BLaER1 treated with 17β-estradiol and CSF1 and Interleukin-3, amounts not matched to agents 10 nM and 100 nM (cell line): ENCODE measurements around the gene FGF6.

Experiments used
- H3K27ac ChIP-seq, 11 experiments: shearing (Covaris generic); formaldehyde crosslinking; 2 replicates each; pipeline ENCODE4 v1.8.1; 2022
- H3K27me3 ChIP-seq, 11 experiments: shearing (Covaris generic); formaldehyde crosslinking; 2 replicates each; pipeline ENCODE4 v1.8.1; 2022
- H3K36me3 ChIP-seq, 11 experiments: shearing (Covaris generic); formaldehyde crosslinking; 2 replicates each; pipeline ENCODE4 v1.8.1; 2022
- H3K4me1 ChIP-seq, 10 experiments: shearing (Covaris generic); formaldehyde crosslinking; 2 replicates each; pipeline ENCODE4 v1.8.1; 2022
- H3K4me2 ChIP-seq, 11 experiments: shearing (Covaris generic); formaldehyde crosslinking; 2 replicates each; pipeline ENCODE4 v1.8.1; 2022
- H3K4me3 ChIP-seq, 10 experiments: shearing (Covaris generic); formaldehyde crosslinking; 2 replicates each; pipeline ENCODE4 v1.8.1; 2022
- H3K9ac ChIP-seq, 11 experiments: shearing (Covaris generic); formaldehyde crosslinking; 2 replicates each; pipeline ENCODE4 v1.8.1; 2022
- H3K9me3 ChIP-seq, 11 experiments: shearing (Covaris generic); formaldehyde crosslinking; replicated peaks in 1 of 11; 2 replicates each; pipeline ENCODE4 v1.8.1; 2022
- H4K20me1 ChIP-seq, 11 experiments: shearing (Covaris generic); formaldehyde crosslinking; 2 replicates each; pipeline ENCODE4 v1.8.1; 2022
- Cebpa-rat ChIP-seq, 11 experiments: shearing (Covaris generic); IDR thresholded peaks; 2 replicates each; pipeline ENCODE4 v1.8.1; 2022

FGF6 gene

DNA sequence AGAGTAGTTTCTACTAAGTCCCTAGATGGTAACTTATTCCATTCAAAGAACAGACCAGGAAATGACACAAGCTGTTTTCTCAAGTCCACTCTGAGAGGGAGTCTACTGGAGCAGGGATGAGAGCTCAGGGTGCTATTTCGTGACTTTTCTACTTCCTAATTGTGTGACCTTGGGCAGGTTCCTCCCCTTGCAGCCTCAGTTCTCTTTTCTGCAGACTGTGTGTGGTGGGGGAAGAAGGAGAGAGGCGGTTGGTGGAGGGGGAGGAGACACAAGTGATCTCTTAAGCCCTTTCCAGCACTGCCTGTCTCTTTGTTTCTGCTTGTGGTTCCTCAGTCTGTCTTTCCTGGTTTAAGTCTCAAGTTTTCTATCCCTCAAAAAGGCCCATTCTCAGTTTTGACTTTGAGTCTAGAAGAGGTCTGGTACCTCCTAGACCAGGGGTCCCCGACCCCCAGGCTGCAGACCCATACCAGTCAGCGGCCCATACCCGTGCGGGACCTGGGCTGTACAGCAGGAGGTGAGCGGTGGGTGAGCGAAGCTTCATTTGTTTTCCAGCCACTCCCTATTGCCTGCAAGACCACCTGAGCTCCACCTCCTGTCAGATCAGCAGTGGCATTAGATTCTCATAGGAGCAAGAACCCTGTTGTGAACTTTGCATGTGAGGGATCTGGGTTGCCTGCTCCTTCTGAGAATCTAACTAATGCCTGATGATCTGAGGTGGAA lies 10.7 kb downstream of the FGF6 start:
- no peaks in the 10 kb centered on the region for H3K27me3 ChIP-seq
- H3K9ac ChIP-seq: peak overlapping the region in 9 of 11 experiments; percentile 26 to 83 (median 79); a peak in 17 of 22 replicates
- H3K4me3 ChIP-seq: peak overlapping the region in 8 of 10 experiments; percentile 27 to 52 (median 46); a peak in 17 of 20 replicates
- peaks cover 81 to 94% (median 92%) of the 10 kb centered on the region in 10 experiments for H3K4me1 ChIP-seq
- no peaks in the 10 kb centered on the region for H4K20me1 ChIP-seq
- H3K27ac ChIP-seq: peak overlapping the region in 10 of 11 experiments; percentile 29 to 95 (median 92); a peak in 20 of 22 replicates
- no peak for TF ChIP-seq Cebpa-rat (IDR thresholded peaks at IDR 0.05)
- peaks cover 0 to 12% (median 8%) of the 10 kb centered on the region in 11 experiments; a peak in 17 of 22 replicates for H3K9me3 ChIP-seq
- no peaks in the 10 kb centered on the region for H3K36me3 ChIP-seq
- peak overlapping the region; percentile 85 to 96 (median 92) for H3K4me2 ChIP-seq

DNA sequence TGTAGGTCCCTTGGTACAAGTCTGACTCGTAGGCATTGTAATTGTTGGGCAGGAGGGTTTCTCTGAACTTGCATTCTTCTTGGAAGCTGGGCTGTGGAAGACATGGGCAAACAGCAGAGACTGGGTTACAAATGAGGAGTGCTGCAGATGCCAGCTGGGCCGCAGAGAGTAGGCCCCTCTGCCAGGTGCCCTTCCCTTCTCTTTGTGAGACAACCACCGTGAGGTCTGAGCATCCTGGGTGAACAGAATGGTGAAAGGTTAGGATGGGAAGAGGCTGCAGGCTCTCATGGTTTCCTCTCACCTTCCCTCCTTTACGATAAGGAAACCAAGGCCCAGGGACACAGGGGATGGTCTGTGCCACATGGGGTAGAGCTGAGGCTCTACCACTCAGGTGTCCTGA lies 11.3 kb downstream of the FGF6 start:
- Histone ChIP-seq H3K9ac (peak overlapping the region in 9 of 11 experiments; percentile 26 to 83 (median 79); a peak in 17 of 22 replicates), H4K20me1 (no peaks in the 10 kb centered on the region), H3K9me3 (peaks cover 4 to 17% (median 13%) of the 10 kb centered on the region in 11 experiments; a peak in 21 of 22 replicates), H3K27me3 (no peaks in the 10 kb centered on the region), H3K4me3 (peak overlapping the region in 8 of 10 experiments; percentile 8 to 52 (median 38); a peak in 10 of 20 replicates), H3K4me1 (peaks cover 75 to 88% (median 87%) of the 10 kb centered on the region in 10 experiments), H3K4me2 (peak overlapping the region; percentile 85 to 96 (median 92)), H3K36me3 (no peaks in the 10 kb centered on the region), H3K27ac (peak overlapping the region in 9 of 11 experiments; percentile 72 to 95 (median 93); a peak in 18 of 22 replicates)
- no peak for TF ChIP-seq Cebpa-rat (IDR thresholded peaks at IDR 0.05)

DNA sequence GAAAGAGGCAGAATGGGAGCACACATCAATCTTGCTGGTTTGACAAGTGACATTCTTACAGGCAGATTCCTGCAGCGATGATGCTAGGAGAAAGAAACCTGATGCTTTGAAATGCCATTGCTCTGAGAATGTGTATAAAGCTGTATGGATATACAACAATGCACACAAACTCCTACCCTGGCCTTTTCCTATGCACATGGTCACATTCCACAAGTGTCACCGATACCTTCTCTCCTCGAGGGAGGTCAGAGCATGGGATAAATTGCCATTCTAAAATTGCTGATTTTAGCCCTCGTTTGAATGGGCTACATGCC lies 11.9 kb downstream of the FGF6 start:
- Histone ChIP-seq H3K36me3 (no peaks in the 10 kb centered on the region), H3K9me3 (peaks cover 7 to 23% (median 19%) of the 10 kb centered on the region in 11 experiments), H3K4me3 (peak overlapping the region in 6 of 10 experiments; percentile 16 to 52 (median 40); a peak in 7 of 20 replicates), H3K27ac (peak overlapping the region in 9 of 11 experiments; percentile 72 to 95 (median 93); a peak in 18 of 22 replicates), H3K9ac (peak overlapping the region in 9 of 11 experiments; percentile 26 to 83 (median 79); a peak in 17 of 22 replicates), H3K4me1 (peaks cover 69 to 82% (median 81%) of the 10 kb centered on the region in 10 experiments), H3K27me3 (no peaks in the 10 kb centered on the region), H4K20me1 (no peaks in the 10 kb centered on the region), H3K4me2 (peak overlapping the region; percentile 85 to 96 (median 92))
- TF ChIP-seq Cebpa-rat (IDR thresholded peaks at IDR 0.05): no peak

DNA sequence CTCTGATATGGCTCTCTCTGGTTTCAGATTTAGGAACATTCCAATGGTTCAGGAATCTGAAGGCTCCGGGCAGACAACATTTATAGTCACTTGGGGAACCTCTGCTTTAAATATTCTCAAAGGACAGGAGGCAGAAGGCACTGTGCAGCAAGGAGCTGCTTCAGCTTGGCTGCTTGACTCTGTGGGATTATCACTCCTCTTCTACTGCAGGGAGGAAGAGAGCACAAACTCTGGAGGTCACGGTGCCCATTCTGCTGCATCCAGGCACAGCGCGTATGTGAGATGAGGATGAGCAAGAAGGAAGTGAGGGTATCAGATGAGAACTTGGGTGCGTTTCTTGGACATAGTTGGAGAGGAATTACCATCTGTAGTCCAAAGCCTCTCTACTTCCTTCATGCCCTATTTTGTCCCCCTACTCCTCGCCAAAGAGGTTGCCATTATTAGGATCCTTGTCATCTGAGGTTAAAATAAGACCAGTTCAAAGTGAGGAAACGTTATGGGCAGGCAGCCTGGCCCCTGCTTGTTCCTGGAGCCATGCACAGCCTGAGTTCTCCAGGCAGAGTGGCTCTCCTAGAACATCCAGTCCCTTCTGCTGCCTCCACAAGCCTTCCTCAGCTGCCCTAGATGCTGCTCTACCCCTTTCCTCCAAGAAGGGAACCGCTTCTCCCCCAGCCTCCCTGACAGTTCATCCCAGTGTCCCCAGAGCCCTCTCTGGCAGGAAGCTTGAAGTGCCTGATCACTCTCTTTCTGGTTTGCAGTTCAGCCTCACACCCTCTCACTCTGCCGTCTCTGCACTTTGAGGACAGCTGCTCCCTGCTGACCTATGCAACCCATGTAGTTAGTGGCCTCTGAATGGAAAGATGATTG lies 12.5 kb downstream of the FGF6 start:
- no peaks in the 10 kb centered on the region for H4K20me1 ChIP-seq
- peak overlapping the region in 6 of 10 experiments; percentile 16 to 52 (median 40); a peak in 8 of 20 replicates for H3K4me3 ChIP-seq
- peaks cover 63 to 77% (median 75%) of the 10 kb centered on the region in 10 experiments for H3K4me1 ChIP-seq
- peak overlapping the region in 9 of 11 experiments; percentile 72 to 95 (median 93); a peak in 17 of 22 replicates for H3K27ac ChIP-seq
- H3K36me3 ChIP-seq: no peaks in the 10 kb centered on the region
- no peak for TF ChIP-seq Cebpa-rat (IDR thresholded peaks at IDR 0.05)
- peaks cover 8 to 29% (median 23%) of the 10 kb centered on the region in 11 experiments for H3K9me3 ChIP-seq
- H3K9ac ChIP-seq: peak overlapping the region in 8 of 11 experiments; percentile 67 to 83 (median 79); a peak in 16 of 22 replicates
- H3K4me2 ChIP-seq: peak overlapping the region; percentile 85 to 96 (median 92)
- H3K27me3 ChIP-seq: no peaks in the 10 kb centered on the region

DNA sequence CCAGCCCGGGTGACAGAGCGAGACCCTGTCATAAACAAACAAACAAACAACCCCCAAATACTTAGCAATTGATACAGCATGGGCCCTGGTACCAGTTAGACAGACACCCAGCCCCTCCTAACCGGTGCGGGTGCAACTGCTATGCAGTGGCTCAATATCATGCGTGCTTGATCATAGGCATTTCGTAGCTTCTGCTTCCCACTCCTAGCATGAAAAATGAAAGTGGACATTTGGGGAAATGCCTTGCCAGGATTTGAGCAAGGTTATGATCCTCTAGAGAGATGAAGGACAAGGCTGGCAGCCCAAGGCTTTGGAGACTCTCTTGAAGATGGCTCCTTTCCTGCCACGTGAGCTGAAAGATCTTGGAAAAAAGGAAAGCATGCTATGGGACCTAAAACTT lies 13.7 kb downstream of the FGF6 start:
- Histone ChIP-seq H3K9ac (peak overlapping the region in 1 of 11 experiments; percentile 82; a peak in 1 of 22 replicates), H3K4me3 (peak overlapping the region in 2 of 10 experiments; percentile 0 to 3; a peak in 1 of 20 replicates), H3K27me3 (no peaks in the 10 kb centered on the region), H3K27ac (peak overlapping the region in 7 of 11 experiments; percentile 8 to 95 (median 93); a peak in 10 of 22 replicates), H3K4me1 (peaks cover 55 to 71% (median 68%) of the 10 kb centered on the region in 10 experiments), H3K36me3 (no peaks in the 10 kb centered on the region), H3K4me2 (peak overlapping the region; percentile 85 to 96 (median 92)), H4K20me1 (no peaks in the 10 kb centered on the region), H3K9me3 (peaks cover 8 to 39% (median 33%) of the 10 kb centered on the region in 11 experiments)
- TF ChIP-seq Cebpa-rat (IDR thresholded peaks at IDR 0.05): no peak

DNA sequence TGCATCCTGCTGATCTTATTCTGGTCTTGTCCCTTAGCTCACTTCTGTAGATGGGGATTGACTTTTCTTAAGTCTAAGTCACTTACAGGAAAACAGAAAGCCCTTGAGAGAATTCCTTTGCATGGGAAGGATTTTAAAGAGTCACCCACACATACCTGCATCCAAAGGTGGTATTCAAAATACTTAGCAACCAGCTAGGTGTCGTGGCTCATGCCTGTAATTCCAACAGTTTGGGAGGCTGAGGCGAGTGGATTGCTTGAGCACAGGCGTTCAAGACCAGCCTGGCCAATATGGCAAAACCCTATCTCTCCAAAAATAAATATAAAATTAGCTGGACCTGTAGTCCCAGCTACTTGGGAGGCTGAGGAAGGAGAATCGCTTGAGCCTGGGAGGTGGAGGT lies 14.2 kb downstream of the FGF6 start:
- TF ChIP-seq Cebpa-rat (IDR thresholded peaks at IDR 0.05): no peak
- peaks cover 51 to 71% (median 68%) of the 10 kb centered on the region in 10 experiments for H3K4me1 ChIP-seq
- H3K4me2 ChIP-seq: peak overlapping the region; percentile 85 to 96 (median 92)

DNA sequence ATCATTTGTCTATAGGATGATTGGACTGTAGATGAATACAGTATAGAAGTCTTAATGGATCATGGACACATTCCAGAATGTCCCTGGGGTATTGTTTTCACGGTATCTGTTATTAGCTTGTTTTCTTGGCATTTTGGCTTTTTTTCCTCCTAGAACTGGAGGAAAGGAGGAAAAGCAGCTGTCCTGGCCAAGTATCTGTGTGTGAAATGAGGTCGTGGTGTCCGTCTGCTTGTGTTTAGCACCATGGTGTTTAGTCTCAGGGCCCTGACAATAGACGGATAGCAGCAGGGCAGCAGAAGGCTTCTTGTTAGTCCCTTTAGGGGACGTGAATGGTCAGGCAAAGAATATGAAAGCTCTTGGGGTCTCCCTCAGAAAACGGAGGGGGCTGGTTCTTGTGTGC lies 21.2 kb downstream of the FGF6 start:
- no peak overlapping the region for H3K4me3 ChIP-seq
- H3K36me3 ChIP-seq: no peaks in the 10 kb centered on the region
- TF ChIP-seq Cebpa-rat (IDR thresholded peaks at IDR 0.05): no peak
- H3K9me3 ChIP-seq: peaks cover 0 to 29% (median 22%) of the 10 kb centered on the region in 11 experiments; a peak in 18 of 22 replicates
- H3K27me3 ChIP-seq: no peaks in the 10 kb centered on the region
- H3K27ac ChIP-seq: no peak overlapping the region
- H4K20me1 ChIP-seq: no peaks in the 10 kb centered on the region
- H3K9ac ChIP-seq: no peak overlapping the region
- peak overlapping the region in 8 of 11 experiments; percentile 34 to 79 (median 60); a peak in 10 of 22 replicates for H3K4me2 ChIP-seq
- H3K4me1 ChIP-seq: peaks cover 0 to 58% (median 49%) of the 10 kb centered on the region in 10 experiments; a peak in 17 of 20 replicates

More for the DNA sequence above, 14.2 kb downstream of the FGF6 start:
- H3K27me3 ChIP-seq: no peaks in the 10 kb centered on the region
- no peaks in the 10 kb centered on the region for H3K36me3 ChIP-seq
- no peak overlapping the region for H3K9ac ChIP-seq
- peaks cover 8 to 39% (median 33%) of the 10 kb centered on the region in 11 experiments for H3K9me3 ChIP-seq
- H3K4me3 ChIP-seq: 0 out of 20 replicates have a peak overlapping the region, but pooled peaks of 1 of the 10 experiments have one; percentile 0
- H3K27ac ChIP-seq: peak overlapping the region in 6 of 11 experiments; percentile 8 to 95 (median 92); a peak in 7 of 22 replicates
- no peaks in the 10 kb centered on the region for H4K20me1 ChIP-seq

DNA sequence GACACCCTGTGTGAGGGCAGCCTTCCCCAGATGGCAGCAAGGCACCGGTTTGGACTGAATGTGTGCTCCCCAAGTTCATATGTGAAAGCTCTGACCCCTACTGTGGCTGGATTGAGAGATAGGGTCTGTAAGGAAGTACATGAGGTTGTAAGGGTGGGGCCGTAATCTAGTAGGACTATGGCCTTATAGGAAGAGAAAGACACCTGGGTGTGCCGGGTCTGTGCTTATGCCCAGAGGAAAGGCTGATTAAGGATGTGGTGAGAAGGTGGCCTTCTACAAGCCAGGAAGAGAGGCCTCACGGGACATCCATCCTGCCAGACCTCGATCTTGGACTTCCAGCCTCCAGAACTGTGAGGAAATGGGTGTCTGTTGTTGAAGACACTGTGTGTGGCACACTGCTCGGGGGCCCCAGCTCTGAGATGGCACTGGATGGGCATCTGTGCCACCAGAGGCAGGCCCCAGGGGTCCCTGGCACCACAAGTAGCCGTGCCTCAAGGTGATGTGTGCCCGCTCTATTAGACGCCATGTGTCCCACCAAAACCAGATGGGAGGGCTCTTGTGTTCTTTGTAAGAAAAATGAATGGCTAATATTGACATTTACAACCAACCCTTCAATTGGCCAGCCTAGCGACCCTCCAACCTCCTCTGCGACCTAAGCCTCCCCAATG lies 22.0 kb downstream of the FGF6 start:
- Histone ChIP-seq H3K27ac (peak overlapping the region in 7 of 11 experiments; percentile 8 to 56 (median 36); a peak in 7 of 22 replicates), H3K4me3 (no peak overlapping the region), H3K36me3 (no peaks in the 10 kb centered on the region), H3K4me1 (peaks cover 0 to 58% (median 49%) of the 10 kb centered on the region in 10 experiments; a peak in 17 of 20 replicates), H3K9me3 (peaks cover 0 to 21% (median 15%) of the 10 kb centered on the region in 11 experiments; a peak in 18 of 22 replicates), H4K20me1 (no peaks in the 10 kb centered on the region), H3K4me2 (peak overlapping the region; percentile 14 to 79 (median 55); a peak in 20 of 22 replicates), H3K9ac (no peak overlapping the region), H3K27me3 (no peaks in the 10 kb centered on the region)
- TF ChIP-seq Cebpa-rat (IDR thresholded peaks at IDR 0.05): no peak
